ENCODE results near the gene SUPT3H. TPM values are rescaled to one million over a fixed set of nuclear protein-coding genes. Genes with fewer than 3 reads are reported as not detected.
A peak's percentile ranks its signal among the peaks of the same experiment; 100 is the strongest.

The SUPT3H gene
- total and polyA plus RNA-seq, 2 of the 13 experiments (the other 11 are each of a cell fraction or from before 2014, with no cell fraction given): 11.9 to 36.1 TPM

DNA sequence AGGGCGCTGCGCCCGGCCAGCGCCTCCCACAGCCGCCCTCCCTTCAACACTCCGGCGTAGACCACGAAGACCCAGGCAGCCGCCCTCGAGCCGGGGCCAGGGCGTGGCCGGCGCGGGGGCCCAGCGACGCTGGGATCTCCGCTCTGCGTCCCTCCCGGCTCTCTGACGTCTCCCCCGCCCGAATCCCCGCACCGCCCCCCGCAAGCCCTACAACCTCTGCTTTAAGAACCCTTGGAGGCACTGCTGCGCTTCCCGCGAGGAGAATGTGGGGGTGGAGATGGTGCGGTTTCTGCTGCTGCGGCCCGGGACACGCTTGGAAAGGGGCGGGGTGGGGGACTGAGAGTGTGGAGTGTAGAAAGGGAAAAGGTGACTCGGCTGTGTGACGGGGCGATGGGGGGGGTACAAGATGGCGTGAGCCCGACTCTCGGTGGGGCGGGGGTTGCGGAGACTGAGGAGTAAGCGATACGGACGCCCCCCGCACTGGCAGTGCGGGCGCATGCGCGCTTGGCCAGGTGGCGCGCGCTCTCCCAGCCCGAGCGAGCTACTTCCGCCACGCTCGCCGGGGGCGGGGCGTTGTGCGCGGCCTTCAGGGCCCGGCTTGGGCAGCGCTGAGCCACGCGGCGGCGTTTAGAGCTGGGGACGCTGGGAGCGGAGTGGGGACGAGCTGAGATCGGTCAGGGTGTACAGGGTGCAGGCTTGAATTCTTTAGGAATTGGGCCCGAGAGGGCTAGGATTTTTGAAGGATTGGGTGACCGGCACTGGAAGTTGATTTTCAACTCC, at the start of gene SUPT3H (continued):
- TF ChIP-seq, protein P1, sequence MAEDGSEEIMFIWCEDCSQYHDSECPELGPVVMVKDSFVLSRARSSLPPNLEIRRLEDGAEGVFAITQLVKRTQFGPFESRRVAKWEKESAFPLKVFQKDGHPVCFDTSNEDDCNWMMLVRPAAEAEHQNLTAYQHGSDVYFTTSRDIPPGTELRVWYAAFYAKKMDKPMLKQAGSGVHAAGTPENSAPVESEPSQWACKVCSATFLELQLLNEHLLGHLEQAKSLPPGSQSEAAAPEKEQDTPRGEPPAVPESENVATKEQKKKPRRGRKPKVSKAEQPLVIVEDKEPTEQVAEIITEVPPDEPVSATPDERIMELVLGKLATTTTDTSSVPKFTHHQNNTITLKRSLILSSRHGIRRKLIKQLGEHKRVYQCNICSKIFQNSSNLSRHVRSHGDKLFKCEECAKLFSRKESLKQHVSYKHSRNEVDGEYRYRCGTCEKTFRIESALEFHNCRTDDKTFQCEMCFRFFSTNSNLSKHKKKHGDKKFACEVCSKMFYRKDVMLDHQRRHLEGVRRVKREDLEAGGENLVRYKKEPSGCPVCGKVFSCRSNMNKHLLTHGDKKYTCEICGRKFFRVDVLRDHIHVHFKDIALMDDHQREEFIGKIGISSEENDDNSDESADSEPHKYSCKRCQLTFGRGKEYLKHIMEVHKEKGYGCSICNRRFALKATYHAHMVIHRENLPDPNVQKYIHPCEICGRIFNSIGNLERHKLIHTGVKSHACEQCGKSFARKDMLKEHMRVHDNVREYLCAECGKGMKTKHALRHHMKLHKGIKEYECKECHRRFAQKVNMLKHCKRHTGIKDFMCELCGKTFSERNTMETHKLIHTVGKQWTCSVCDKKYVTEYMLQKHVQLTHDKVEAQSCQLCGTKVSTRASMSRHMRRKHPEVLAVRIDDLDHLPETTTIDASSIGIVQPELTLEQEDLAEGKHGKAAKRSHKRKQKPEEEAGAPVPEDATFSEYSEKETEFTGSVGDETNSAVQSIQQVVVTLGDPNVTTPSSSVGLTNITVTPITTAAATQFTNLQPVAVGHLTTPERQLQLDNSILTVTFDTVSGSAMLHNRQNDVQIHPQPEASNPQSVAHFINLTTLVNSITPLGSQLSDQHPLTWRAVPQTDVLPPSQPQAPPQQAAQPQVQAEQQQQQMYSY (CRISPR knock-in tag; IDR thresholded peaks at IDR 0.05): peak; percentile 41; the same call in 1 of the 2 replicates
- no peak for TF ChIP-seq TOE1 (CRISPR knock-in tag; IDR thresholded peaks at IDR 0.05)
- no peak for TF ChIP-seq DZIP1 (CRISPR knock-in tag; IDR thresholded peaks at IDR 0.05)
- no peak for TF ChIP-seq ZNF468 (CRISPR knock-in tag; IDR thresholded peaks at IDR 0.05)
- peak; percentile 97 for TF ChIP-seq ZNF781 (CRISPR knock-in tag; IDR thresholded peaks at IDR 0.05; ENCODE audit: borderline replicate concordance, not compliant biosample characterization)
- peak; percentile 82 for TF ChIP-seq ZNF414 (CRISPR knock-in tag; IDR thresholded peaks at IDR 0.05)
- TF ChIP-seq ZNF75D (CRISPR knock-in tag; IDR thresholded peaks at IDR 0.05; ENCODE audit: borderline replicate concordance): no peak
- TF ChIP-seq CREB1 (IDR thresholded peaks at IDR 0.05): peak; percentile 65
- peak; percentile 52; the same call in 1 of the 2 replicates for TF ChIP-seq CREB1 (CRISPR knock-in tag; IDR thresholded peaks at IDR 0.05)
- TF ChIP-seq ZSCAN5A (CRISPR knock-in tag; IDR thresholded peaks at IDR 0.05; ENCODE audit: borderline replicate concordance): peak; percentile 92
- no peak for TF ChIP-seq EZH2 (conservative IDR thresholded peaks at IDR 0.05; ENCODE audit: low read depth, low read length)
- TF ChIP-seq ZFP36L2 (CRISPR knock-in tag; IDR thresholded peaks at IDR 0.05): no peak; the same call in 1 of the 2 replicates
- TF ChIP-seq ATF7 (IDR thresholded peaks at IDR 0.05): no peak
- 0 out of 2 replicates have a peak, but pooled peaks have one; percentile 15 for TF ChIP-seq ATF7 (CRISPR knock-in tag; IDR thresholded peaks at IDR 0.05)
- TF ChIP-seq EP300 (IDR thresholded peaks at IDR 0.05; ENCODE audit: low read depth in 2 of 2, low read length in 2 of 2): peak; percentile 9 to 14; a peak in 1 of 4 replicates
- TF ChIP-seq EP300 (CRISPR knock-in tag; IDR thresholded peaks at IDR 0.05; ENCODE audit: borderline replicate concordance): no peak; the same call in 1 of the 2 replicates
- TF ChIP-seq ZFP41 (CRISPR knock-in tag; IDR thresholded peaks at IDR 0.05; ENCODE audit: borderline replicate concordance): peak; percentile 6; the same call in 1 of the 2 replicates
- no peak for TF ChIP-seq PHB2 (IDR thresholded peaks at IDR 0.05; ENCODE audit: partially characterized antibody)
- peak; percentile 61; the same call in 1 of the 2 replicates for TF ChIP-seq KLF15 (CRISPR knock-in tag; IDR thresholded peaks at IDR 0.05; ENCODE audit: borderline replicate concordance)
- TF ChIP-seq ZNF549 (CRISPR knock-in tag; IDR thresholded peaks at IDR 0.05): no peak; the same call in 1 of the 2 replicates

All from HepG2 (cell line).